GM19025 (cell line): ENCODE results near the gene PIM2.

Experiments
- ATAC-seq: cut with Tn5 transposase; IDR thresholded peaks from one replicate; pipeline ENCODE4 v1.9.1; 2021; ENCODE audit warnings: mild to moderate bottlenecking, low read depth, moderate library complexity; ENCODE audit not compliant: unreplicated experiment

Gene PIM2

GRCh38 chrX:48936429-48937053 is 17.7 kb upstream of the PIM2 start:
- ATAC-seq, result no peak

DNA sequence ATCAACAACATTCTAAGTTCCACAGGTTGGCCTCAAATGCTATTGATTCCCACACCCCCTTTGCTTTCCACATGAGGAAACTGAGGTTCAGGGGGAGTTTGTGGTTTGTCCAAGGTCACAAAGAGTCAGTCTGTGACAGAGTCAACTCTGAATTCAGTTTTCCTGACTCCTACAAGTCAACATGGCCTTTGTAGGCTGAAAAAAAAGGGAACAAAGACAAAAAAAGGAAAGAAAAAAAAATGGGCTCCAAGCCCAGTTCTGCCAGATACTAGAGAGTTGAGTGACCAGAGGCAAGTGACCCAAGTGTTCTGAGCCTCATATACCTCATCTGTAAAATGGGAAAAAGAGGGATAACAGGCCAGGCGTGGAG is 16.5 kb upstream of the PIM2 start:
- no peak for ATAC-seq

DNA sequence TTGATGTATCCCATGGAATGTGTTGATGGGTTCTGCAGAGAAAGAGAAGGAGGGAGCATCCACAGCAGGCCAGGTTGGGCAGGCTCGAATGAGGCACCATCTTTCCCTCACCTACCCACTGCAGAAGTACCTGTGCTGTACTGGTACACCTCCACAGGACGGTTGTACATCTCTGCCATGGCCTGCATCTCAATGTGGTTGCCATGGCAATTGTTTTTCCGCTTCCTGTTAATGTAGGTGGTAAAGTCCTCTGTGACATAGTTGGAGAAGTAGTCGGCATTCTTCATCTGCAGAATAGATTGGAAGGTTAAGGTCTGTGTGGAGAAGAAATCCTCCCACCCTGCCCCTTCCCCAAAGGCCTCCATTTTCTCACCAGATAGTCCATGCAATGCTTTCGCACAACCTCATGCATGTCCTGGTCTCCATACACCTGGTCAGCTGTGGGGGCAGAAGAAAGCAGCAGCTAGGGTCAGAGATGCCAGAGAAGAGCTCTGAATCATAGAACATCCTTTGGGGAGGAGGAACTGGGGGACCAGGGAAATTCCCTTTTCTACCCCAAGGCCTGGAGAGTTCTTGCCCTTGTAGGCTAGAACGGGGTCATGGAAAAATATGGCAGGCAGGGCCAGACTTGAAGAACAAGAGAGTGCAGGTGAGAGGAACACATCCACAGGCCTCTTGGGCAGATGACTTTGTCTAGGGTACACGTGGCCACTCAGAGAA is 15.9 kb upstream of the PIM2 start:
- ATAC-seq, result no peak

DNA sequence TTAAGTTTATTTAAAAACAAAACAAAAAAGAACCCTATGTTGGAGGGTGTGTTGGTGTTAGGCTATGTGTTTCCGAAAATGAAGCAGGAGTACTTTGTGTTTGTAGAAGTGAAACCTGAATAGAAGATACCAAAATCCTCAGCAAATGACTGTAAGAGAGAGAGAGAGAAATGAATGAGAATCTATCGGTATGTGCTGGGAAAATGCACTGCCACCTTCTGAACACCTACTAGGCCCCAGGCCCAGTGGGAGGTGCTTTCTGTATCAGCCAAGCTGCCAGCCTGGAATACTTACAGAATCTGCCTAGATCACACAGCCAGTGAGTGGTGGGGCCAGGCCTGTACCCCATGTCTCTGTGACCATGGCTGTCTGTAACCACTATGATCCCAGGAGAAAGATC is 14.9 kb upstream of the PIM2 start:
- no peak for ATAC-seq

- ATAC-seq, result no peak
Observed at GRCh38 chrX:48927736-48928382, 9.0 kb upstream of the PIM2 start.

DNA sequence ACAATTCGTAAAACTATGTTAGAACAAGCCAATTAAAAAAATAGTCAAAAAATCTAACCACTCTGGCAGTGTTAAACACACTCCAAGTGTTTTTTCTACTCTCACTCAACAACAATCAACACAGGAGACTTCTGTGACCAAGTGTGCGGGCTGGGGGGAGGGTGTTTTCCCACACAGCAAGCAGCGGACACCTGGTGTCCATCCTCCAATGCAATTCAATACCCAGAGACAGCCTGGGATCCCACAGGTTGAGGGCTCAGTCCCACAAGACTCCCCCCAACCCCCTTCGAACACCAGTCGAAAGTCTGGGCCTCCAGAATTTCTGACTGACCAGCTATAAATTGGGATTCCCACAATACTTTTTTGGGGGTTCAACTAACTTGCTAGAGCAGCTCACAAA is 8.3 kb upstream of the PIM2 start:
- ATAC-seq, result no peak

DNA sequence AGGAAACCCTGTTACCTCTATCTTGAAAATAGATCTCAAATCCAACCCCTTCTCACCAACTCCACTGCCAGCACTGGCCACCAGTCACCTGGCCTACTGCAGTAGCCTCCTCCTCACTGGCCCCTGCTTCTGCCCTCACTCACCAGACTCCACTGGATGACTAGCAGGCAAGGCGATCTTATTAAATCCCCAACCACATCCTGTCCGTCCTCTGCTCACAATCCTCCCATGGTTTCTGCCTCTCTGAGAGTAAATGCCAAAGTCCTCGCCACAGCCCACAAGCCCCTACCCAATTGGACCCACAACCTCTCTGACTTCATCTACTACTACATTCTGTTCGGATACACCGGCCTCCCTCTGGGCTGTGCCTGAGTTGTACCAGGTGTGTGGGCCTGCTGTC is 5.4 kb upstream of the PIM2 start:
- no peak for ATAC-seq

- no peak for ATAC-seq
Observed at GRCh38 chrX:48923771-48924170, 4.9 kb upstream of the PIM2 start.

GRCh38 chrX:48920718-48921104 is 1.9 kb upstream of the PIM2 start:
- ATAC-seq, result no peak

GRCh38 chrX:48919947-48920717 is 1.3 kb upstream of the PIM2 start:
- no peak for ATAC-seq

- ATAC-seq, result peak; percentile 15
Observed at GRCh38 chrX:48919360-48919841, 577 bp upstream of the PIM2 start.

GRCh38 chrX:48918301-48918642 is 552 bp downstream of the PIM2 start:
- no peak for ATAC-seq

DNA sequence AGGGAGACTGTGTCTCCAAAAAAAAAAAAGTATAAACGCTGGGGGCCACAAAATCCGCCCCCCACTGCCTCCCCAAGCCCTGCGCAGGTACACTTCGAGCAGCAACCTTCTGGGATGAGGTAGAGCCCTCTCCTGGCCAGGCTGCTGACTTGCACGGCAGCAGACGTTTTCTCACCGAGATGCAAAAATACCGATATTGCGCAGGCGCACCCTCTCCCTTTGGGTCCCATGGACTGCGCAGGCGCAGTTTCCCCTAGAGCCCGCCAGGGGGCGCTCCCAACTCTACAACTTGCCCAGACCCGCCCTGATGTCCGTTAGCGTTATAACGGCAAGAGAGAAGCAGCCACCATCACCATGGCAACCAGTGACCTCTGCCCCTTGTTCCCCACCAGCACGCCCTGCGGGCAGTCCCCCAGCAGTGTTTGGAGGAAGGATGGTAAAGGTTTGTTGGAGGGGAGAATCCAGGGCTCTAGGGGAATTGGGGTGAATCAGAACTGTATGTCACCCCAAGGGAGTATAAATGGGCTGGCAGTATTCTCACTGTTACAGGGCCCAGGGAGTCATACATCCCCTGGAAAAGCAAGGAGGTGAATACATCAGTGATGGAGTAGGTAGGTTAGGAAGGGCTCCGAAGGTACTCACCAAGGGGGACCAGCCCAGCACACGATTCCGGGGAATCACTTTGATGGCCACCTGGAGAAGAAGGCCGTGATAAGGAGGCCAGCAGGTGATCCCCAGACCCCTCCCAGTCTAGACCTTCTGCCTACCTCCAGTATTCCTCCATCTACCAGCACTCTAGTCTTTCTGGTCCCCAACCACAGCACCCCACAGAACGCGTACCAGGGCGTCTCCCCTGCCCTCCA is 1.5 kb downstream of the PIM2 start:
- ATAC-seq, result peak; percentile 36

DNA sequence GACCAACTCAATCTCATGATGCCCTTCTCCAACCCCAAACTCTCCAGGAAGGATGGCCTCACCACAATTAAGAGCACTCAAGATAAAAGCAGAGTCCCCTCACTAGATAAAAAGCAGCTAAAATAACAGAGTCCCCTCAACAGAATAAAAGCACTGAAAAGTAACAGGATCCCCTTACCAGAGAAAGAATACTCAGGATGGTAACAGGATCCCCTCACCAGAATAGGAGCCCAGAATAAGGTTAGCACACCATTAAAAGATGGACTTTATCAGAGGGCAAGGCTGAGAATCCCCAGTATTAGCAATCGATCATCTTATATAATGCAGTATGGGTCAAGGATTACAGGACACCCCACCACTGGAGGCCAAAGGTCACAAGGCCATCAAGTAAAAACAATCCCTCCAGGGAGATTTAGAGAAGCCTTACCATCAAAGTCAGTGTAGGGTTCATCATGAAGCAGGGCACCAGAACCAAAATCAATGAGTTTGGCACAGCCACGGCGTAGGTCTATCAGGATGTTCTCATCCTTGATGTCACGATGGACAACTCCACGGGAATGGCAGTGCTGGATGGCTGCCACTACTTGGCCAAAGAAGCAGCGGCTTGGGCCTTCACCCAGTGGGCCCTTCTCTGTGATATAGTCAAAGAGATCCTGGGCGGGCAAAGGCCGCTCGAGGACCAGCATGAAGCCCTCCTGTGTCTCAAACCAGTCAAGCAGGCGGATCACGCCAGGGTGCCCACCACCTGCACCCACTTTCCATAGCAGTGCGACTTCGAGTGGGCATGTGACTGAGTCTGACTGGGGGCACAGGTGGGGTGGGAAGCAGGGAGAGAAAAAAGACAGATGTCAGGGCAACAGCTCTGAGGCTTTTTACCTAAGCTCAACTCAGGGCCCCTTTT is 4.0 kb downstream of the PIM2 start:
- ATAC-seq, result no peak

GRCh38 chrX:48913605-48914366 is 5.0 kb downstream of the PIM2 start:
- ATAC-seq, result no peak

DNA sequence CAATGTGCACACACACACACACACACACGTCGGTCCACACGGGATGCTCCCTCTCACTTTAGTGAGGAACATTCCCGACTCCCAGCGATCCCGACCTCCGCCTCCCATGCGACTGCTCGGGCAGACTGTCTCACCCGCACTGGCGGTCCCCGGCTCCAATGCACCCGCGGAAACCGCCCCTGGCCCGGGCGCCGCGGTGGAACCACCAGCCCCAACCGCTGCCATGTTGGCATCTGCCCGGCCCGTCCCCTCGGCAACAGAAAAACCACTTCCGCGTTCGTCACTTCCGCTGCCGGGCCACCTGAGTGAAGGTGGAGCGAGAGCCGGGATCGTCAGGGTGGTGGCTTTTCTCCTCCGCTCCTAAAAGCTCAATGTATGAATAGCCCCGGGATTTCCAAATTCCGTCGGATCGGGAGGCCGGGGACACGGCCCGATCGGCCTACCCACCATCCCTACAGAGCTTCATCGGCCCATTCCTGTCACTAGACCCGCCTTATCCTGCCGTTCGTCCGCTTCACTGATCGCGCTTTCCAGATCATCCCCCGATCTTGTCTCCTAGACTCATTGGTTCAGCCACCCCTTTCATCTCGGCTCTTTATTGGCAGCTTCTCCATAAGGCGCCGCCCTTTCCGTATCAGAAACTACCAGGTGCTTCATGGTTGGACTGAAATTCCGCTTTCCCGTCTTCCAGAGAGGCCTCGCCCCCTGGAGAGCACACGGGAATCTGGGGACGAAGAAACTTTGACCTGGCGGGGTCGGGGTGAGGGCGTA is 7.2 kb downstream of the PIM2 start, which contains the start of gene SLC35A2:
TSS of gene SLC35A2 (minus strand) at position 235 of the 771 bp plus-strand sequence. CDS start at position 225, 10 bp downstream.
- ATAC-seq, result peak; percentile 62

GRCh38 chrX:48910926-48911411 is 7.9 kb downstream of the PIM2 start:
- ATAC-seq, result no peak
